ENCODE measurements around the gene FAM131A.
A peak's percentile ranks its signal among the peaks of the same experiment; 100 is the strongest.

The FAM131A gene

GRCh38 chr3:184343200-184343876, 5.9 kb downstream of the FAM131A start:
- DNase-seq, result no peak

- no peak for DNase-seq
These were observed 7.3 kb downstream of the FAM131A start for GRCh38 chr3:184344579-184345316.

GRCh38 chr3:184345317-184346144, 8.1 kb downstream of the FAM131A start:
- DNase-seq, result peak; percentile 6

- DNase-seq, result no peak
These were observed 9.2 kb downstream of the FAM131A start for GRCh38 chr3:184346480-184347190.

GRCh38 chr3:184347321-184348056, 10.1 kb downstream of the FAM131A start:
- no peak for DNase-seq

GRCh38 chr3:184348057-184348382, 10.6 kb downstream of the FAM131A start:
- no peak for DNase-seq

GRCh38 chr3:184349563-184350470, 12.4 kb downstream of the FAM131A start:
- DNase-seq, result no peak

GRCh38 chr3:184350618-184351017, 13.2 kb downstream of the FAM131A start:
- no peak for DNase-seq

GRCh38 chr3:184351511-184352148, 14.2 kb downstream of the FAM131A start:
- DNase-seq, result no peak

- DNase-seq, result no peak
These were observed 14.9 kb downstream of the FAM131A start for GRCh38 chr3:184352149-184352785.

GRCh38 chr3:184352897-184353545, 15.6 kb downstream of the FAM131A start:
- DNase-seq, result no peak

GRCh38 chr3:184353546-184353941, 16.1 kb downstream of the FAM131A start:
- no peak for DNase-seq

GRCh38 chr3:184354121-184354728, 16.8 kb downstream of the FAM131A start:
- DNase-seq, result no peak

- no peak for DNase-seq
These were observed 17.4 kb downstream of the FAM131A start for GRCh38 chr3:184354754-184355153.

GRCh38 chr3:184355261-184356040, 18.1 kb downstream of the FAM131A start:
- DNase-seq, result no peak

- no peak for DNase-seq
These were observed 20.1 kb downstream of the FAM131A start for GRCh38 chr3:184357248-184358123.

GRCh38 chr3:184358124-184358767, 20.8 kb downstream of the FAM131A start:
- DNase-seq, result no peak

Data from GDM1 (cell line).